RWPE1 (cell line): ENCODE measurements around the gene GNB1L.

Source experiments
- CTCF ChIA-PET: fragments of 350-600 bp; sonication (Branson Sonifier 250); formaldehyde crosslinking; extraction: SDS; loops from one replicate; lab custom pipeline; 2021; lab: Yijun Ruan, JAX
- POLR2A ChIA-PET: fragments of 400-600 bp; formaldehyde crosslinking; extraction: SDS; loops from one replicate; lab custom pipeline; 2020; ENCODE audit warnings: antibody characterized with exemption; ENCODE audit not compliant: low non-redundant PET; lab: Yijun Ruan, JAX
- DNase-seq: peaks from one replicate; pipeline ENCODE4 v3.0.0; 2012; ENCODE audit warnings: low spot score
- H3K27ac ChIP-seq: fragments of 450-650 bp; 2 replicates; pipeline ENCODE4 v1.5.1; 2017
- TF ChIP-seq, protein P1 (sequence below): fragments of 450-650 bp; conservative IDR thresholded peaks from 2 replicates; pipeline ENCODE4 v1.5.1; 2017; ENCODE audit warnings: low read depth, mild to moderate bottlenecking

The GNB1L gene

DNA sequence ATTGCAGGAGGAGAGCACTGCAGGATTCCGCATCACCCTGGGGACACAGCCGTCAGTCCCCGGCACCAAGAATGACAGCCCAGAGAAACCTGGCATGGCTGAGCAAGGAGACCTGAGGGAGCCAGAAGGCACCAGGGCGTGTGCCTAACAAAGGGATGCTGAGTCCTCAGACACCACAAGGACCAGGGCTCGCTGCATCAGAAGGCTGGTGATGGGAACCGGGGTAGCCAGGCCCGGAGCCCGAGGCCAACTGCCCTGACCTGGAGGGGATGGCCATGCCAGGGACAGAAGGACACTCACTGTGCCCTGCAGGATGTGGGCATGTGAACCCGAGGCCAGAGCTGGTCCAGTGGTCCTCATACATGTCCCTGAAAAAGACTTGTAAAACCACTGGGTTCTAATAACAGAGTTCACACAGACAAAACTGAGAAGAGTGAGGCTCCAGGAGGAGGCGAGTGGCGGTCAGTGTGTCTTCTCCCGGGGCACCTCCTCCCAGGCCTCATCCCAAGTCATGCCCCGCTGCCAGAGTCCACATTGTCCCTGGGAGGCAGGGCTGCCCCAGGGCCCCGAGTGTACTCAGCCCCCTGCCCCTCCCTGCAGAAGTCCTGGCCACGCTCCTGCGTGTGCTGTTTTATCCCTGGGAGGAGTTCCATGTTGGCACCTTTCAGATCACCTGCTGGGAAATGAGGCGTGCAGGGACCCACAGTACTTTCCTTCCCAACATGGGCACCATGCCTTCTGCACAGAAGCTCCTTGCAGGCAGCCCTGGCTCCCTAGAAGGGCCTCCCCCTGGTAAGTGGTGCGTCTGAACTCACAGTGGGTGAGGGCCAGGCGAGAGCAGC lies 51.6 kb downstream of the GNB1L start:
- ChIA-PET CTCF (no interaction called here), POLR2A (no interaction called here)
- DNase-seq = no peak
- TF ChIP-seq, protein P1, sequence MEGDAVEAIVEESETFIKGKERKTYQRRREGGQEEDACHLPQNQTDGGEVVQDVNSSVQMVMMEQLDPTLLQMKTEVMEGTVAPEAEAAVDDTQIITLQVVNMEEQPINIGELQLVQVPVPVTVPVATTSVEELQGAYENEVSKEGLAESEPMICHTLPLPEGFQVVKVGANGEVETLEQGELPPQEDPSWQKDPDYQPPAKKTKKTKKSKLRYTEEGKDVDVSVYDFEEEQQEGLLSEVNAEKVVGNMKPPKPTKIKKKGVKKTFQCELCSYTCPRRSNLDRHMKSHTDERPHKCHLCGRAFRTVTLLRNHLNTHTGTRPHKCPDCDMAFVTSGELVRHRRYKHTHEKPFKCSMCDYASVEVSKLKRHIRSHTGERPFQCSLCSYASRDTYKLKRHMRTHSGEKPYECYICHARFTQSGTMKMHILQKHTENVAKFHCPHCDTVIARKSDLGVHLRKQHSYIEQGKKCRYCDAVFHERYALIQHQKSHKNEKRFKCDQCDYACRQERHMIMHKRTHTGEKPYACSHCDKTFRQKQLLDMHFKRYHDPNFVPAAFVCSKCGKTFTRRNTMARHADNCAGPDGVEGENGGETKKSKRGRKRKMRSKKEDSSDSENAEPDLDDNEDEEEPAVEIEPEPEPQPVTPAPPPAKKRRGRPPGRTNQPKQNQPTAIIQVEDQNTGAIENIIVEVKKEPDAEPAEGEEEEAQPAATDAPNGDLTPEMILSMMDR = no peak
- H3K27ac ChIP-seq = peak overlapping the region; percentile 100

DNA sequence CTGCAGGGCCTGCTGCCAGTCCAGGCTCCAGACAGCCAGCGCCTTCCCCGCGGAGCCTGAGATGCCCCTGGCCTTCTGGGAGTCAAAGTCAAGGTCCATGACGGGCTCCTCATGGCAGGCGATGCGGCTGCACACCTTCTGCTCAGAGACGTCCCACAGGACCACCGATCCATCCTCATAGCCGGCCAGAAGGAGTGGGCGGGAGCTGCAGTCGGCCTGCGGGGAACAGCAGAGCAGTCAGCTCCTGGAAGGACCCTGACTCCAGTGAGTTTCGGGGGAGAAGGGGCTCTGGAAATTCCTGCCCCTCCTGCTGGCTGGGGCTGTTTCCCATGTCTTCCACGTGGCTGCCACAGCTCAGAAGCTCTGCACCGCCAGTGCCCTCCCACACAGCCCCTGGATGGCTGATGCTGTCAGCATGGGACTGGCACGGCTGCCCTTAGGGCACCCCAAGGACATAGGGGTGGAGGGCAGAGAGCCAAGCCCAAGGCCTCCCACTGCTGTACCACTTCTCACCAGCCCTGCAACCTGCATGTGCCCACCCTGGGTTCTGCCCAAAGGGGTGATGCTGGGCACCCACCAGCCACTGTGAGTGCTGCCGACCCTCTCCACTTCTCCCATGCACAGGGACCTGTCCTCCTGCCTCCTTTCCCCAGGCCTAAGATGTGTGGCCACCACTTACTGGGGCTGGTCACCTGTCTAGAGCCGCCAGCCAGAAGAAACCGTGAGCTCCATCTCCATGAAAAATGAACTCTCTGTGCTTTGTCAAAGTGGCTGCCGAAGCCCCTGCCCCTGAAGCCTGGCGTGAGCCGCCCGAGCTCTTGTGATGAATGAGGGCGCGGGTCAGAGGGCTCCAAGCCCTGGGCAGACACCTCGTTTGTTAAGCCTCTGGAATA lies 52.4 kb downstream of the GNB1L start:
- POLR2A ChIA-PET = no interaction called here
- CTCF ChIA-PET = interaction anchor here (0.7 kb wide), 1 partner anchor 119 kb away, joined by 3 read pairs; no protein-coding TSS in a partner anchor
- peak overlapping the region; percentile 100 for H3K27ac ChIP-seq
- TF ChIP-seq, protein P1 = no peak
- DNase-seq = no peak

DNA sequence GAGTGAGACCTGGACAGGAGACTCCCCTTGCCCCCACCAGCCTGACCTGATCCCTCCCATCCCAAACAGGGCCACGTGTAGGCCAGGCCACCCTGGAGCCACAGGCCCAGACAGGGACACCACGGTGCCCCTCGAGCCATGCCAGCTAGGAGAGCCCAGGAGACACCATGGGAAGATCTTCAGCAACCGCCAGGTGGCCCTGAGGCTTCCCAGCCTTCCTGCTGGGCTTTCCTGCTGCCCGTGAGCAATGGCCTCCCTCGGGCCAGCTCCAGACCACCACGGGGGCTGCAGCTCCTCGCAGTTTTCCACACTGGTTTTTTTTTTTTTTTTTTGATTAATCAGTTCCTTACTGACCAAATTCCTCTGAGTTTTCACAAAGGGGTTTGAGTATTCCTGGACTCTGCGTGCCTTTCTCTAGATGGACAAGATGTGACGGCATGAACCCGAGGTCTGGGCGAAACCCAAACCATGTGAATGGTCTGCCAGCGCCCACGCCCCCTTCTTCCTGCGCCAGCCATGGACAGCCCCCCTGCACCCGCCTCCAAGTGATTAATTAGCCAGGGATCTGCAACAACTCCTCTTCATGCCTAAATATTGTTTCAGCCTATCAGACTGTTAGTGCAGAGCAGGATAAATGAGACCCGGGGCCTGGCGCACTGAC lies 53.2 kb downstream of the GNB1L start:
- H3K27ac ChIP-seq = peak overlapping the region; percentile 100
- ChIA-PET POLR2A (no interaction called here), CTCF (interaction anchor here (0.6 to 0.7 kb wide), 2 partner anchors 60 to 119 kb away, joined by 3 read pairs; no protein-coding TSS in a partner anchor)
- no peak for DNase-seq
- TF ChIP-seq, protein P1 = no peak

DNA sequence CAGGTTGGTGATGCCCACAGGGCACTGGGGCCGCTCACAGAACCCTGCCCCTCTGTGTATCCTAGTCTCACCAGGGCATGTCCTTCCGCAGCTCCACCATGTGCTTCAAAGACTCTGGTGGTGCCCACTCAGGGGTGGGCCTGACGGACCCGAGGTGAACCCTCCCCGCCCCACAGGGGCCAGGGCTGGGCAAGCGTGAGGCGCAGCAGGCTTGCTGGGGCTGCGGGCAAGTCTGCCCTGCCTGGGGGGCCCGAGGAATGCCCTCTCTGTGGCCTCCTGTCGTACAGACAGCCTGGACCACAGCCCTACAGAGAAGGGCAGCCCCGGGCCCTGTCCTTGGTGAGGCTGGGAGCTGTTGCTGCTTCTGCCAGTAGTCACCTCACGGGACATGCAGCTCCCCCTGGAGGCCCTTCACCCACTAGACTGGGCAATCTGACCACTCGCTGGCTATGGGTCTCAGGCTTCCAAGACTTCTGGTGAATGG lies 53.9 kb downstream of the GNB1L start:
- TF ChIP-seq, protein P1 = no peak
- H3K27ac ChIP-seq = peak overlapping the region; percentile 100
- POLR2A ChIA-PET = no interaction called here
- DNase-seq = no peak
- CTCF ChIA-PET = interaction anchor here (0.6 to 0.9 kb wide), 2 partner anchors 44 to 61 kb away, joined by 3 read pairs; no protein-coding TSS in a partner anchor

DNA sequence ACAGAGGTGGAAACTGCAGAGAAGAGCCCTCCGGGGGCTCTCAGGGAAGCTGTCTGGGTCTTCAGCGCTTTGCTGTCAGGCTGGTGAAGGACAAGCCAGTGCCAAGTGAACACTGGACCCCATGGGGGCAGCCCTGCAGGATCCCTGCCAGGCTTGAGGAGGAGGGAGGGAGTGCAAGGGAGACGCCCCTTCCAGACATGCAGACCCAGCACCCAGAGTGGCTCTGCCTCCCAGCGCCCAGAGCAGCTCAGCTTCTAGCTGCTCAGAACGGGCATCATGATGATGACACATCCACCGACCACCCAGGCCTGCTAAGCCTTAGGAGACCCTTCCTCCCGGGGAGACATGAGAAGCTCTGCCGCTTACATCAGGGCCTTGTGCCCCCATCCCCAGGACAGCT lies 54.4 kb downstream of the GNB1L start:
- H3K27ac ChIP-seq = peak overlapping the region; percentile 100
- POLR2A ChIA-PET = no interaction called here
- TF ChIP-seq, protein P1 = no peak
- no peak for DNase-seq
- CTCF ChIA-PET = interaction anchor here (0.9 kb wide), 1 partner anchor 43 kb away, joined by 3 read pairs; no protein-coding TSS in a partner anchor
